ENCODE measurements around the gene SCN7A.
A peak's percentile ranks its signal among the peaks of the same experiment; 100 is the strongest.

SCN7A gene

DNA sequence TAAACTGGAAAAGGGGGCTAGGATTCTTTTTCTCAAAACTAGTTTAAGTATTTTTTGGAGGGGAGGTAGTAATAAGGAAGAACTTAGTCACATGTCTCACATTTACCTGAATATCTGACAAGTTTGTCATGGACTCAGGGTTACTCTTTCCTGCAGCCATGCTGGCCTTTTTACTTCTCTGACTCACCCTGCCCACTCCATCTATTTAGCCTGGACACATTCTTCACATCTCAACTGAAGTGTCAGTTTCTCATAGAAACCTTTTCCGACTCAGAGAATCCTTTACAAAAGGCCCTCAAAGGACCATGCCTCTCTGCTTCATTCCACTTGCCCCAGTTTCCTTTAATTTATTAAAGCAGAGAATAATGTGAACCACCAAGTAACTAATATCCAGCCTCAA lies 42.6 kb downstream of the SCN7A start:
- H3K9me3 ChIP-seq (ENCODE audit: control insufficient read depth, insufficient read depth, low read length) = no peaks in the 10 kb centered on the region
- H3K4me3 ChIP-seq (ENCODE audit: low read depth, low read length) = no peak overlapping the region
- H3K27ac ChIP-seq (ENCODE audit: low read depth, low read length) = no peak overlapping the region
- no peaks in the 10 kb centered on the region for H3K36me3 ChIP-seq (ENCODE audit: control insufficient read depth, insufficient read depth, low read length)
- H3K9ac ChIP-seq (ENCODE audit: low read depth, low read length) = no peak overlapping the region
- H3K27me3 ChIP-seq (ENCODE audit: control insufficient read depth, insufficient read depth, low read length) = no peaks in the 10 kb centered on the region
- H3K4me1 ChIP-seq (ENCODE audit: control insufficient read depth, insufficient read depth, low read length) = no peaks in the 10 kb centered on the region

DNA sequence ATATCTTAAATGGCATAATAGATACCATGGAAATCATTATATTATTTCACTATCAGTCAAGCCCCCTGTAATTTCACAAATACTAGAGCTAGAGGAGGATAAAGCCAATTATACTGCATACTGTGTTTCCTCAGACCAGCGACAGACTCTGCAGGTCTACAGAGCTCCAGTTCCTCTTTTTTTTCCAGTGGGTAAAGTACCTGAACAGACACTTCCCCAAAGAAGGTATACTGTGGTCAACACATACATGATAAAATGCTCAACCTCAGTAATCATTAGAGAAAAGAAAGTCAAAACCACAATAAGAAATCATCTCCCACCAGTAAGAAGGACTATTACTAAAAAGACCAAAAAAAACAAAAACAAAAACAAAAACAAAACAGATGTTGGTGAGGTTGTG lies 44.6 kb downstream of the SCN7A start:
- Histone ChIP-seq H3K36me3 (ENCODE audit: control insufficient read depth, insufficient read depth, low read length) (no peaks in the 10 kb centered on the region), H3K9me3 (ENCODE audit: control insufficient read depth, insufficient read depth, low read length) (no peaks in the 10 kb centered on the region), H3K9ac (ENCODE audit: low read depth, low read length) (no peak overlapping the region), H3K4me3 (ENCODE audit: low read depth, low read length) (no peak overlapping the region), H3K4me1 (ENCODE audit: control insufficient read depth, insufficient read depth, low read length) (no peaks in the 10 kb centered on the region), H3K27me3 (ENCODE audit: control insufficient read depth, insufficient read depth, low read length) (no peaks in the 10 kb centered on the region), H3K27ac (ENCODE audit: low read depth, low read length) (no peak overlapping the region)

DNA sequence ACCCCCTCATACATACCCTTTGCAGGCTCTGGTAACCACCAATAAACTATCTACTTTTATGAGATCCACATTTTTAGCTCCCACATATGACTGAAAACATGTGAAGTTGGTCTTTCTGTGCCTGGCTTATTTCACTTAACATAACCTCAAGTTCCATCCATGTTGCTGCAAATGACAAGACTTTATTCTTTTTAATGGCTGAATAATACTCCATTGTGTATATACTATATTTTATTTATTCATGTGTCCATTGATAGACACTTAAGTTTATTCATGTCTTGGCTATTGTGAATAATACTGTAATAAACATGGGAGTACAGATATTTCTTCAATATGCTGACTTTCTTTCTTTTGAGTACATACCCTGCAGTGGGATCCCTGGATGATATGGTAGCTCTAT lies 45.9 kb downstream of the SCN7A start:
- Histone ChIP-seq H3K9me3 (ENCODE audit: control insufficient read depth, insufficient read depth, low read length) (no peaks in the 10 kb centered on the region), H3K9ac (ENCODE audit: low read depth, low read length) (no peak overlapping the region), H3K4me1 (ENCODE audit: control insufficient read depth, insufficient read depth, low read length) (no peaks in the 10 kb centered on the region), H3K36me3 (ENCODE audit: control insufficient read depth, insufficient read depth, low read length) (no peaks in the 10 kb centered on the region), H3K4me3 (ENCODE audit: low read depth, low read length) (no peak overlapping the region), H3K27ac (ENCODE audit: low read depth, low read length) (no peak overlapping the region), H3K27me3 (ENCODE audit: control insufficient read depth, insufficient read depth, low read length) (no peaks in the 10 kb centered on the region)

DNA sequence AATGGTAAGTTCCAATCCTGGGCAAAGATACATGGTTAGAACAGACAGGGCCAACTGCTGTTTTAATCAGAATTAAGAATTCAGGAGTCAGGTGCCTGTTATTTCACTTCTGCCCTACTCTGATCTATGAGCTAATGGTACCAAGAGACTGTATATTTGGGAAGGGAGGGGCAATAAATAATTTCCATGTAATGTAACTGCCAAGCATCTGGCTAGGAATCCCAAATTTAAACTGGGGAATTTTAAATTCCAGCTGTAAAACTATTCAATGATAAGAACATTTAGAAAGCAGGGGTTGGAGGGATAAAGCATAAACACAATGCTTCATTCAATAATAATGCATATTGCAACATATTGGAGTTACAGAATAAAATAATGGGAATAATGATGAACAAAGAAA lies 49.7 kb downstream of the SCN7A start:
- Histone ChIP-seq H3K36me3 (ENCODE audit: control insufficient read depth, insufficient read depth, low read length) (no peaks in the 10 kb centered on the region), H3K9ac (ENCODE audit: low read depth, low read length) (no peak overlapping the region), H3K4me3 (ENCODE audit: low read depth, low read length) (no peak overlapping the region), H3K27me3 (ENCODE audit: control insufficient read depth, insufficient read depth, low read length) (no peaks in the 10 kb centered on the region), H3K9me3 (ENCODE audit: control insufficient read depth, insufficient read depth, low read length) (no peaks in the 10 kb centered on the region), H3K4me1 (ENCODE audit: control insufficient read depth, insufficient read depth, low read length) (no peaks in the 10 kb centered on the region), H3K27ac (ENCODE audit: low read depth, low read length) (no peak overlapping the region)

DNA sequence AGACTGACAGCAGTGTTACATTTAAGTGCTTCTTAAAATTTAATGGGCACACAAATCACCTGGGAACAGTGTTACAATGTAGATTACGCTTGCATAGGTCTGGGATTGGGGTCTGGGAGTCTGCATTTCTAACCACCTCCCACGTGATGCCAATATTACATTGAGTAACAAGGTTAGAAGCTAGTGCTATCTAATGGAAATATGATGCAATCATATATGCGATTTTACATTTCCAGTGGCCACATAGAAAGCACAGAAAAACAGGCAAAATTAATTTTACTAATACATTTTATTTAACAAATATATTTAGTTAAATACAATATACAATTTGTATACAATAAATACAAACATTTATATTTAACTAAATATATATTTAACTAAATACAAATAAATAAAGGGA lies 53.7 kb downstream of the SCN7A start:
- Histone ChIP-seq H3K27me3 (ENCODE audit: control insufficient read depth, insufficient read depth, low read length) (no peaks in the 10 kb centered on the region), H3K4me3 (ENCODE audit: low read depth, low read length) (no peak overlapping the region), H3K9me3 (ENCODE audit: control insufficient read depth, insufficient read depth, low read length) (peaks cover 3% of the 10 kb centered on the region; the same call in 1 of the 2 replicates), H3K27ac (ENCODE audit: low read depth, low read length) (no peak overlapping the region), H3K4me1 (ENCODE audit: control insufficient read depth, insufficient read depth, low read length) (peaks cover 11% of the 10 kb centered on the region), H3K36me3 (ENCODE audit: control insufficient read depth, insufficient read depth, low read length) (no peaks in the 10 kb centered on the region), H3K9ac (ENCODE audit: low read depth, low read length) (no peak overlapping the region)

DNA sequence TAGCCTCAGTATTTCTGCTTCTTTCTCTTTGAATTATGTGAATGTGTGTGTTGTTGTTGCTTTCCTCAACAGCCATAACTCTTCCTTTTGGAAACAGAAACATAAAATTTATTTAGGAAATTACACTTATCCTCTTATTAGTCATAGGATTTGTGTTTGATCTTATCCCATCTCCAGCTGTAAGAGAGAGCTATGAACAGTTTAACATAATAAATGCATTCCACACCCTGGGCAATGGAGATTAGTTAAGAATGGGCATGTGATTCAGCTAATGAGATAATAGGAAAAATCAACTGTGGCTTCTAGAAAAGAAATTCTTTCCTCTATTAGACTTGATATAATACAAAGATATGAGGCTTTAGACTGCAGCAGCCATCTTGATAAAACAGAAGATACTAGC lies 55.0 kb downstream of the SCN7A start:
- Histone ChIP-seq H3K4me3 (ENCODE audit: low read depth, low read length) (no peak overlapping the region), H3K9me3 (ENCODE audit: control insufficient read depth, insufficient read depth, low read length) (peaks cover 3% of the 10 kb centered on the region; the same call in 1 of the 2 replicates), H3K9ac (ENCODE audit: low read depth, low read length) (no peak overlapping the region), H3K27me3 (ENCODE audit: control insufficient read depth, insufficient read depth, low read length) (no peaks in the 10 kb centered on the region), H3K36me3 (ENCODE audit: control insufficient read depth, insufficient read depth, low read length) (no peaks in the 10 kb centered on the region), H3K27ac (ENCODE audit: low read depth, low read length) (no peak overlapping the region), H3K4me1 (ENCODE audit: control insufficient read depth, insufficient read depth, low read length) (peaks cover 11% of the 10 kb centered on the region)

DNA sequence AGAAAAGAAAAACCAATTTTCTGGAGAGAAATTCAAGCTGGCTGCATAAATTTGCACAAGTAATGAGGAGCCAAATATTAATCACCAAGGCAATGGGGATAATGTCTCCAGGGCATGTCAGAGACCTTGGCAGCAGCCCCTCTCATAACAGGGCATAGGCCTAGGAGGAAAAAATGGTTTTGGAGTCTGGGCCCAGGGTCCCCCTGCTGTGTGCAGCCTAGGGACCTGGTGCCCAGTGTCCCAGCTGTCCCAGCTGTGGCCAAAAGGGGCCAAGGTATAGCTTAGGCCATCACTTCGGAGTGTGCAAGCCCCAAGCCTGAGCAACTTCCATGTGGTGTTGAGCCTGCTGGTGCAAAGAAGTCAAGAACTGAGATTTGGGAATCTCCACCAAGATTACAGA lies 57.1 kb downstream of the SCN7A start:
- H3K27me3 ChIP-seq (ENCODE audit: control insufficient read depth, insufficient read depth, low read length) = no peaks in the 10 kb centered on the region
- no peaks in the 10 kb centered on the region for H3K36me3 ChIP-seq (ENCODE audit: control insufficient read depth, insufficient read depth, low read length)
- H3K4me1 ChIP-seq (ENCODE audit: control insufficient read depth, insufficient read depth, low read length) = peaks cover 11% of the 10 kb centered on the region
- H3K9ac ChIP-seq (ENCODE audit: low read depth, low read length) = no peak overlapping the region
- H3K4me3 ChIP-seq (ENCODE audit: low read depth, low read length) = no peak overlapping the region
- H3K27ac ChIP-seq (ENCODE audit: low read depth, low read length) = no peak overlapping the region
- peaks cover 3% of the 10 kb centered on the region; the same call in 1 of the 2 replicates for H3K9me3 ChIP-seq (ENCODE audit: control insufficient read depth, insufficient read depth, low read length)

DNA sequence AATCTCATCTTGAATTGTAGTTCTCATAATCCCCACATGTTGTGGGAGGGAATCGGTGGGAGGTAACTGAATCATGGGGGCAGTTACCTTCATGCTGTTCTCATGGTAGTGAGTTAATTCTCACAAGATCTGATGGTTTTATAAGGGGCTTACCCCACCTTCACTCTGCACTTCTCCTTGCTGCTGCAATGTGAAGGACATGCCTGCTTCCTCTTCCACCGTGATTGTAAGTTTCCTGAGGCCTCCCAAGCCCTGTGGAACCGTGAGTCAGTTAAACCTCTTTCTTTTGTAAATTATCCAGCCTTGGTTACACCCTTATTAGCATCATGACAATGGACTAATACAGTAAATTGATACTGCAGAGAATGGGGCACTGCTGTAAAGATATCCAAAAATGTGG lies 57.9 kb downstream of the SCN7A start:
- Histone ChIP-seq H3K27me3 (ENCODE audit: control insufficient read depth, insufficient read depth, low read length) (no peaks in the 10 kb centered on the region), H3K9me3 (ENCODE audit: control insufficient read depth, insufficient read depth, low read length) (peaks cover 3% of the 10 kb centered on the region; the same call in 1 of the 2 replicates), H3K27ac (ENCODE audit: low read depth, low read length) (no peak overlapping the region), H3K36me3 (ENCODE audit: control insufficient read depth, insufficient read depth, low read length) (no peaks in the 10 kb centered on the region), H3K9ac (ENCODE audit: low read depth, low read length) (no peak overlapping the region), H3K4me3 (ENCODE audit: low read depth, low read length) (peak overlapping the region; percentile 21; the same call in 1 of the 2 replicates), H3K4me1 (ENCODE audit: control insufficient read depth, insufficient read depth, low read length) (peaks cover 11% of the 10 kb centered on the region)

DNA sequence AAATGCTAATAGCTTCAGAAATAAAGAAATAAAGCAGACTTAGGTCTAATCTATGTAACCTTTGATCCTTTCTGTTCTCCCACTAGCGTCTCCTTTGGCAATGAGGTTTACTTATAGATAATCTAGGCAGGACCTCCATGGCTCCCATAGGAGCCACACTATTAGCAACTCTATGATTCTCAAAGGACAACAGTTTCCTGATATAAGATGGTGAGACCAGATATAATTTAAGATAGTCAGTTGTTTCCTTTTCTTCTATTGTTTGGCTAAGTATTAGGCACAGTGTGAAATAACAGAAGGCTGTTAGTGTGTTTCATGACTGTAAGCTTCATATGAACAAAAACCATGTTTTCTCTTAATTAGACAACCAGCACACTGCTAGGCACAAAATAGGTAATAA lies 59.6 kb downstream of the SCN7A start:
- peaks cover 11% of the 10 kb centered on the region for H3K4me1 ChIP-seq (ENCODE audit: control insufficient read depth, insufficient read depth, low read length)
- H3K9me3 ChIP-seq (ENCODE audit: control insufficient read depth, insufficient read depth, low read length) = peaks cover 3% of the 10 kb centered on the region; the same call in 1 of the 2 replicates
- H3K27me3 ChIP-seq (ENCODE audit: control insufficient read depth, insufficient read depth, low read length) = no peaks in the 10 kb centered on the region
- H3K27ac ChIP-seq (ENCODE audit: low read depth, low read length) = no peak overlapping the region
- H3K36me3 ChIP-seq (ENCODE audit: control insufficient read depth, insufficient read depth, low read length) = no peaks in the 10 kb centered on the region
- H3K9ac ChIP-seq (ENCODE audit: low read depth, low read length) = no peak overlapping the region
- no peak overlapping the region for H3K4me3 ChIP-seq (ENCODE audit: low read depth, low read length)

DNA sequence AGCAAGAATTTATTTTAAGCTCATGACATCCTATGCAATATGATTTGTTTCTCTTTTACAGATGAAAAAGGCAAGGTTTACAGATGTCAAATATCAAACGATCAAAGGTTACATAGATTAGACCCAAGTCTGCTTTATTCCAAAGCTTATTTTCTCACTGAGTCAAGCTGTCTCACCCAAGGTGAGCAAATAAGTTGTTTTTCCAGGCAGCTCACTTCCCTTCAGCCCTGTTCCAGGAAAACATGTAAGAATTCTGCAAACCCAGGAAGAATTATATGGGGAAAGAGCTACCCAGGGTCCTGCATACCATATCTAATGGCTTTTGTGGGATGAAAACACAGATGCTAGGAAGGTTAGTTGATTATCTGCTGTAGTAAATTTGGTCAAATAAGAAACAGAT lies 60.6 kb downstream of the SCN7A start:
- no peak overlapping the region for H3K27ac ChIP-seq (ENCODE audit: low read depth, low read length)
- H3K9ac ChIP-seq (ENCODE audit: low read depth, low read length) = no peak overlapping the region
- H3K36me3 ChIP-seq (ENCODE audit: control insufficient read depth, insufficient read depth, low read length) = no peaks in the 10 kb centered on the region
- peaks cover 3% of the 10 kb centered on the region; the same call in 1 of the 2 replicates for H3K9me3 ChIP-seq (ENCODE audit: control insufficient read depth, insufficient read depth, low read length)
- no peaks in the 10 kb centered on the region for H3K27me3 ChIP-seq (ENCODE audit: control insufficient read depth, insufficient read depth, low read length)
- H3K4me3 ChIP-seq (ENCODE audit: low read depth, low read length) = no peak overlapping the region
- H3K4me1 ChIP-seq (ENCODE audit: control insufficient read depth, insufficient read depth, low read length) = peaks cover 11% of the 10 kb centered on the region

DNA sequence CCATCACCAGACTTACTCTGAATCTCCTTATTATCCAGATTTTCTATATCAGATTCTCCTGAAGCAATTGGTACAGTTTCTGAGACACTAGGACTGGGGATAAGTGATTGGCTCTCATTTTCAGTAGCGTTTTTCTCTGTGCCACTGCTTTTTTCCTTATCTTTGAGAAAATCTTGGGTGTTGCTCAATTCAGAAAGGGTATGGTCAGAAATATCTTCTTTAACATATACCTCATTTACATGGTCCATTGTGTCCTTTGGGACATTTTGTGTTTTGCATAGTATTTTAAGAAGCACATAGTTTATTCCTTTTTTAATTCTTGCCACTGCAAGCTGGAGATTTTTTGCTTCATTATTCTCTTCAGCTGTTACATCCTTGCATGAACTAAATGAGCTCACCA lies 61.7 kb downstream of the SCN7A start:
- H3K27ac ChIP-seq (ENCODE audit: low read depth, low read length) = no peak overlapping the region
- H3K36me3 ChIP-seq (ENCODE audit: control insufficient read depth, insufficient read depth, low read length) = no peaks in the 10 kb centered on the region
- no peak overlapping the region for H3K4me3 ChIP-seq (ENCODE audit: low read depth, low read length)
- H3K27me3 ChIP-seq (ENCODE audit: control insufficient read depth, insufficient read depth, low read length) = no peaks in the 10 kb centered on the region
- H3K4me1 ChIP-seq (ENCODE audit: control insufficient read depth, insufficient read depth, low read length) = peaks cover 11% of the 10 kb centered on the region
- H3K9me3 ChIP-seq (ENCODE audit: control insufficient read depth, insufficient read depth, low read length) = peaks cover 3% of the 10 kb centered on the region; the same call in 1 of the 2 replicates
- H3K9ac ChIP-seq (ENCODE audit: low read depth, low read length) = no peak overlapping the region

DNA sequence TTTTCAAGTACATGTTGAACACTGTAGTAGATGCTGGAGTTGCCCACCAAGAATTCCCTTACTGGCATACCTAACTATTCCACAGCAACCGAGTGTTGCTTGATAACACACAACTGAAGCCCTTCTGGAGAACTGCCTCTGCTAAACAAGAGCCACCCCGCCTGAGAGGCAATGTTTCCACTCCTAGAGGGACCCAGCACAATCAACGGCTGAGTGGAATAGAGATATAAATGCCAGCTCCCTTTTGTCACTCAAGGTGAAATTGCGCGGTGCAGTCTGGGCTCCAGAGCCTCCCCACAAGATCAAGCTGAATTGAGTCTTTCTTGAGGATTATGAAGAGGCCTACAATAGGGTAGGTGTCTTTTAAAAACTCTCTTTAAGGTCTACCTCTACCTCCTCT lies 69.2 kb downstream of the SCN7A start:
- Histone ChIP-seq H3K4me1 (ENCODE audit: control insufficient read depth, insufficient read depth, low read length) (no peaks in the 10 kb centered on the region), H3K27me3 (ENCODE audit: control insufficient read depth, insufficient read depth, low read length) (no peaks in the 10 kb centered on the region), H3K9ac (ENCODE audit: low read depth, low read length) (no peak overlapping the region), H3K27ac (ENCODE audit: low read depth, low read length) (no peak overlapping the region), H3K9me3 (ENCODE audit: control insufficient read depth, insufficient read depth, low read length) (no peaks in the 10 kb centered on the region), H3K36me3 (ENCODE audit: control insufficient read depth, insufficient read depth, low read length) (no peaks in the 10 kb centered on the region), H3K4me3 (ENCODE audit: low read depth, low read length) (no peak overlapping the region)
